Kasumi-1 (cell line): ENCODE measurements around the gene COX7A1.
"Not testable (repeated sequence)": the region's sequence is repeated elsewhere in the genome, so short reads cannot be mapped to it uniquely, and the experiment has no call there.

Source experiments
- DNase-seq, 2 experiments: peaks; one replicate each; lab custom pipeline; 2025; lab: John Stamatoyannopoulos, UW

The COX7A1 gene

GRCh38 chr19:36141039-36141927 lies 11.0 kb downstream of the COX7A1 start:
- peak; percentile 67 to 71 for DNase-seq

GRCh38 chr19:36140304-36141038 lies 11.8 kb downstream of the COX7A1 start:
- DNase-seq: peak in 1 of 2 experiments; percentile 54

DNA sequence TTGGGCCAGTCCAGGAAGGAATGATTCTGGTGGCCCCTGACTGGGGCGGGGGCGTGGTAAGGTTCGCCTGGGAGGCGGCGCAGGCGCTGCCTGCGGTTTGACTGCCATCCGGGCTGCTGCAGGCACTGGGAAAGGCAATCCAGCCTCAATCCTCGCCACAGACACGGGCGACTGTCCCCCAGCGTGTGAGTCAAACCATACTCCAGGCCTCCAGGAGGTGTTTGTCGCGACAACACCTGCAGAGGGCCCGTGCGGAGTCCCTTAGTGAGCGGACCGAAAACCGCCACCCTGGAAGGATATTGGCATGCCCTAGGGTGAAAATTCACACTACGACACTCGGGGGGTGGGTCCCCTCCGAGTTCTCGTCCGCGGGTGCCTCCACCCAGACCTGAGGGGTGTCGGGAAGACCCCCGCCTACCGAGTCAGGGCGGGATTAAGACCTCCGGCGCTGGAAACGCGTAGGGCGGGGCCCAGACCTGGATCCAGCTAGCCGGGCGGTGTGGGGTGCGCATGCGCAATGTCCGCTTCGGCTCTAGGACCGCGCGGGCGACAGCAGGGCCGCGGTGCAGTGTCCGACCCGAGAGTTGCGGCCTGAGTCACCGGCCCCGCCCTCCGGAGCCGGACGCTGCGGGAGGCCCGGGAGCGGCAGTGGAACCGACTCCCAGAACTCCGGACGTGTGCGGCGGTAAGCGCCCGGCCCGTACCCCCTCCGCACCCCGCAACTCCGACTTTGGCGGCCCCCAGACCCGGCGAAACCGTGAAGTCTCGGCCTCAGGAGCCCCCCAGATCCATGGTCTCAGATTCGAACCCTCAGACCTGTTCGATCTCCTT lies 12.6 kb downstream of the COX7A1 start, which contains the start of gene CAPNS1:
Gene CAPNS1 (plus strand): TSS at position 594 of the 831 bp plus-strand sequence. CDS start 946 bp downstream, outside the sequence.
- peak; percentile 79 to 90 for DNase-seq

DNA sequence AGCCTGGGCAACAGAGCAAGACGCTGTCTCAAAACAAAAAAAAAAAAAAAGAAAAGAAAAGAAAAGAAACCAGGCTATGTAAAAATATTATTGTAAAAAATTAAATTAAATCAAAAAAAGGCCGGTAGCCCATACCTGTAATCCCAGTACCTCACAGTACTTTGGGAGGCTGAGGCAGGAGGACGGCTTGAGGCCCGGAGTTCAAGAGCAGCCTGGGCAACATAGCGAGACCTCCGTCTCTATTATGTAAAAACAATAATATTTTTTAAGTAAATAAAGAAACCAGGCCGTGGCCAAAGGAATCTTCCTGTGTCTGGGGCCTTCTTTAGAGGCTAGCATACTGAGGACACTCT lies 13.2 kb downstream of the COX7A1 start:
- no peak for DNase-seq

DNA sequence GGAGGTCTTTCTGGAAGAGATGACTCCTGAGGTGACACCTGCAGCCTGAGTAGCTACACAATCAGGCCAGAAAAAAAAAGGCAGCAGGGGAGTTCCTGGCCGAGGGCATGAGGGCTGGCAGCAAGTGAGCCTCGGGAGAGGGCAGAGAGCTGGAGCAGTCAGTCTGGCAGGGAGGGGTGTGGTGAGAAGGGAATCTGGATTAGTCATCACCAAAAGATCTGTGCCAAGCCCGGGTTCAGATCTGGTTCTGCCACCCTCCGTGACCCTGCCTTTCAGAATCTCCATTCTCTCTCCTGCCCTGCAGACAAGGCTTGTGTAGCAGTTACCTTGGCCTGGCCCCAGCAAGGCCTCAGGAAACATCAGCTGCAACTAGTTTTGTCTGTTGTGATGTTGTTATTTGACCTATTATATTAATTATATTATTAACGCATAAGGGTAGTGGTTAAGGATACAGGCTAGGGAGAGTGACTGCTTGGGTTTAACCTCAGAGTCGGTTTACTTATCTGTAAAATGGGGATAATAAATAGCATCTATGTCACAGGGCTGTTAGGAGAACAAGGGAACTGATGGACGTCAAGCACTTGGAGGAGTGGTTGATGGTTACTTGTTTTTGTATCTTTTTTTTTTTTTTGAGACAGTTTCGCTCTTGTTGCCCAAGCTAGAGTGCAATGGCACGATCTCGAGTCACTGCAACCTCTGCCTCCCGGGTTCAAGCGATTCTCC lies 15.1 kb downstream of the COX7A1 start:
- no peak for DNase-seq

DNA sequence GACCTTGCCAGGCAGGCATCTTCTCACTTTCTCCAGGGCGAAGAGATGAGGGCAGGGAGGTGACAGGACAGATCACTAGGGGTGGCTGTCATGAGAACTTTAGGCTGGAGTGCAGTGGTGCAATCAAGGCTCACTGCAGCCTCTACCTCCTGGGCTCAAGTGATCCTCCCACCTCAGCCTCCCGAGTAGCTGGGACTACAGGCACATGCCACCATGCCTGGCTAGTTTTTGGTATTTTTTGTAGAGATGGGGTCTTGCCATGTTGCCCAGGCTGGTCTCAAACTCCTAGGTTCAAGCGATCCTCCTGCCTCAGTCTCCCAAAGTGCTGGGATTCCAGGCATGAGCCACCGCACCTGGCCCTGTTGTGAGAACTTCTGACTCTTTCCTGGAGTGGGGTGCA lies 17.4 kb downstream of the COX7A1 start:
- DNase-seq: not testable (repeated sequence)

DNA sequence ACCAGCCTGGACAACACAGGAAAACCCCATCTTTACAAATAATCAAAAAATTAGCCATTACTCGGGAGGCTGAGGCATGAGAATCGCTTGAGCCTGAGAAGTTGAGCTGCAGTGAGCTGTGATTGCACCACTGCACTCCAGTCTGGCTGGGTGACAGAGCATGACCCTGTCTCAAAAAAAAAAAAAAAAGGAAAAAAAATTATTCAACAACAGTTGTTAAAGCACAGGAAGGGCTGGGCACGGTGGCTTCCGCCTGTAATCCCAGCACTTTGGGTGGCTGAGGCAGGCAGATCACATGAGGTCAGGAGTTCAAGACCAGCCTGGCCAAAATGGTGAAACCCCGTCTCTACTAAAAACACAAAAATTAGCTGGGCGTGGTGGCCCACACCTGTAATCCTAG lies 21.0 kb downstream of the COX7A1 start:
- DNase-seq: not testable (repeated sequence)

GRCh38 chr19:36128392-36128736 lies 23.9 kb downstream of the COX7A1 start:
- DNase-seq: peak; percentile 85 to 86

GRCh38 chr19:36125557-36125956 lies 26.7 kb downstream of the COX7A1 start:
- no peak for DNase-seq

DNA sequence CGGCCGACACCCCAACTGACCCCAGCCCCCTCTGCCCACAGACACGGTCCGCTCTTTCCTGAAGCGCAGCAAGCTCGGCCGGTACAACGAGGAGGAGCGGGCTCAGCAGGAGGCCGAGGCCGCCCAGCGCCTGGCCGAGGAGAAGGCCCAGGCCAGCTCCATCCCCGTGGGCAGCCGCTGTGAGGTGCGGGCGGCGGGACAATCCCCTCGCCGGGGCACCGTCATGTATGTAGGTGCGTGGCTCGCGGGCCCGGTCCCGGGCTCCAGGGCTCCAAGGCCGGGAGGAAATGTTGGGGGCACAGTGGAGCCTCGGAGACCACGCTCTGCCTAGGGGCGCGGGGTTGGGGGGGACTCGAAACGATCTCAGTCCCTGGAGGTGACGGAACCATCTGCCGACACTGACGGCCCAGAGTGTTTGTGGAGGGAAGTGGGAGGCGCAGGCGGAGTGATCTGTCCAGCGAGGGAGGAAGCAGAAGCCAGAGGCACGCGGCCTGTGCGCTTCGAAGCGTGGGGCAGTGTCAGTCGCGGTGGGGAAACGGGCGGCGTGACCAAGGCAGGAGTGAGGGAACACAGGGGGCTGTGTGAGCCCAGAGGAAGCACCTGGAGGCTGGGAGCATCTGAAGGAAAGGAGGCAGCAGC lies 30.6 kb downstream of the COX7A1 start:
- peak; percentile 12 to 17 for DNase-seq

DNA sequence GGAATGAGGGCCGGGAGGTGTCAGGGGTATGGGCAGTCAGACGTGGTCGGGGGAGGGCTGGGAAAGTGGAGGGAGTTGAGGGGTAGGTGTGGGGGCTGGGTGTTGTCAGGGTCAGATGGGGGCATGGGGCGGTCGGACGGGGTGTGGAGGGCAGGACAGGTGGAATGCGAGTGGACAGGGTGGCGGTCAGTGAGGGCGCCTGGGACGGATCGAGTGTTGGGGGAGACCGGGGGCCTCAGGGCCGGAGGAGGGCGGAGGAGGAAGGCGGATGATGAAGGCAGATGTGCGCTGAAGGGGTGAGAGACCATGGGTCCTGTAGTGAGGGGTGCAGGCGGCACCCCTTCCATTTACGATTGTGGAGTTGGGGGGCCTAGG lies 31.3 kb downstream of the COX7A1 start:
- no peak for DNase-seq

DNA sequence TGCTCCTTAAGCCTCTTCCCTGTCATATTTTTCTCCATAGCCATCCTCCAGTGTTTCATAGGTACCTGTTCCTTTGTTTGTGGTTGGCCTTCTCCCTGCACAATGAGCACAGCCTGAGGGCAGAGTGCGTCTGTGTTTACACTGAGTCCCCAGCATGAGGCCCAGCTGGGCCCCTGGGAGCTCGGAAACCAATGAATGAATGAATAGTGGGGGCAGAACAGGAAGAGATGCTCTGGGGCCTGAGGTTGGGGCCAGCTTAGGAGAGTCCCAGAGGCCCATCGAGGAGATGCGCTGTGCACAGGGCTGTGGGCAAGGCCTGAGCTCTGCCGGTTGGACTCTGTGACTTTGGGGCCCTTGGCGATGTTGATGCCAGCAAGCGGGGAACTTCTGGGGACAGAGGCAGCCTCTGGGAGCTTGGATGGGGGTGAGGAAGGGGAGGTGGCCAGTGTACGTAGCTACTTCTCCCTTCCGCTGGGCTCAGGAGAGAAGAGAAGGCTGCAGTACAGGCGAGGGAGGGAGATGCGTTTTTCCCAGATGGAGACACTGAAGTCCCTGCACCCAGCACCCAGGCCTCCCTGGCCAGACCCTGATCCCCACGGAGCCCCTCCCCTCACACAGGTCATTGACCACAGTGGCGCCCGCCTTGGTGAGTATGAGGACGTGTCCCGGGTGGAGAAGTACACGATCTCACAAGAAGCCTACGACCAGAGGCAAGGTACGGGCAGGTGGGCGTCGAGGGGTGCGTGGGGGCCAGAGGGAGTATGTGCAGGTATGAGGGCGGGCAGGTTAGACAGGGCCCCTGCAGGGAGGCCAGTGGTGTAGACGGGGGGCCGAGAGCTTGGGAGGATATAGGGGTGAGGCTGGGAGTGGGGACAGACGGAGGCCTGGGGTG lies 31.9 kb downstream of the COX7A1 start:
- DNase-seq: no peak

- no peak for DNase-seq
Measured at GRCh38 chr19:36116344-36116637, 36.0 kb downstream of the COX7A1 start.

- peak; percentile 54 to 79 for DNase-seq
Measured at GRCh38 chr19:36115453-36116343, 36.5 kb downstream of the COX7A1 start, which contains the start of gene TBCB. Gene TBCB, plus strand, starts transcription at chr19:36115468. Its CDS starts 93 bp downstream, at chr19:36115561.

- peak; percentile 100 for DNase-seq
Measured at GRCh38 chr19:36114721-36115452, 37.4 kb downstream of the COX7A1 start, which contains the start of gene POLR2I. Gene POLR2I, minus strand, starts transcription at chr19:36114875. Its CDS starts 19 bp downstream, at chr19:36114856.

DNA sequence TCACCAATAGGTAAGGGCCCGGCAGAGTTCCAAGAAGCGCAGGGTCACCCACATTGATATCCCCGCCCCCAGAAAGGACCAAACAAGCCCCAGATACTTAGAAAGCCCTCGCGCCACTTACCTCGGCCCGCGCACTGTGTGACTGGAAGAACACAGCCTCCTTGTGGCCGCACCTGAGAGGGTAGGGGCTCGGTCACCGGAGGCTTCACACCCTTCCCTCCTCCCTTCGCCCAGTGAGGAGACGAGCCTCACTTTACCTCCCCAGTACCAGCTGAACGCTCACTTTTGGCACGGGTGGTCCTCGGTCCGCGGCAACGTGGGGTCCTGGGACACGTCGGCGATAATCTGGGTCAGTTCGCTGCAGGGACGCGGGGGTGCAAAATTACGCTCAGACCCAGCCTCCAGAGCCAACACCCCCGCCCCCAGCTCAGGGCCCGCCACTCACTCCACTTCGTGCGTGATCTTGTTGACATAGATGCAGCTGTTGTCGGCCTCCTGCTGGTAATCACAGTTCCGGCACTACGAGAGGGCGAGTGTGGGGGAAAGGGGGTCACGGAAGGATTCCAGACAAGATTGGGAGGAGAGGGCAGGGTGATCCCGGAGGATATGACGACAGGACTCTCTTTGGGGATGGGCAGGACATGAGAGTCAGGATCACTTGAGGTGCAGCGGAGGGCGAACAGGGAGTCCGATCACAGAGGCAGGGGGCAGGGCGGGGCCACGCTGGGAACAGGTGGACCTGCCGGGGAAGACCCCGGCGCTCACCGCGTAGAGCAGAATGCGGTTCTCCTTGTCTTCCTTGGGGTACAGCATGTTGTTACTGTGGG lies 38.1 kb downstream of the COX7A1 start:
- DNase-seq: no peak

GRCh38 chr19:36113425-36113824 lies 38.8 kb downstream of the COX7A1 start:
- no peak for DNase-seq
